Right lobe of liver (tissue), 6 donors: ENCODE results near the gene CYP3A5. TPM values are rescaled to one million over a fixed set of nuclear protein-coding genes. Genes with fewer than 3 reads are reported as not detected.
"Not testable (repeated sequence)": the region's sequence is repeated elsewhere in the genome, so short reads cannot be mapped to it uniquely, and the experiment has no call there.

ENCODE experiments used
- ATAC-seq, 4 donors: fragments of 200-7000 bp; cut with Tn5 transposase; one replicate each; pipeline ENCODE4 v1.9.1; 2020; ENCODE audit warnings: mild to moderate bottlenecking in 4 of 4, moderate library complexity in 4 of 4
- DNase-seq, 3 donors: peaks; one replicate each; pipeline ENCODE4 v3.0.0-alpha.2; 2020
- H3K27ac ChIP-seq, 3 donors: fragments of 200-600 bp; one replicate each; pipeline ENCODE4 v1.8.0; 2022
- H3K27me3 ChIP-seq, 2 donors: fragments of 200-600 bp; one replicate each; pipeline ENCODE4 v1.8.0; 2022
- H3K36me3 ChIP-seq, 4 donors: fragments of 200-600 bp; sonication (generic) in 1 of 4; one replicate each; pipeline versions ENCODE4 v1.5.1 to v1.8.0; 2017 to 2022; ENCODE audit warnings: control low read depth in 1 of 4
- H3K4me1 ChIP-seq, 4 donors: fragments of 200-600 bp; sonication (generic) in 1 of 4; one replicate each; pipeline versions ENCODE4 v1.5.1 to v1.8.0; 2017 to 2022; ENCODE audit warnings: control low read depth in 1 of 4
- H3K4me3 ChIP-seq, 3 donors: fragments of 200-600 bp; one replicate each; pipeline ENCODE4 v1.8.0; 2022
- H3K9me3 ChIP-seq, 4 donors: fragments of 200-600 bp; sonication (generic) in 1 of 4; one replicate each; pipeline versions ENCODE4 v1.5.1 to v1.8.0; 2017 to 2022; ENCODE audit warnings: control low read depth in 1 of 4
- CTCF ChIP-seq, 4 donors: fragments of 200-600 bp in 3 of 4; fragments of 450-650 bp in 1 of 4; IDR thresholded peaks; one replicate each; pipeline versions ENCODE4 v1.5.1 to v1.8.0; 2016 to 2022; ENCODE audit warnings: antibody characterized with exemption in 4 of 4, mild to moderate bottlenecking in 2 of 4
- POLR2A ChIP-seq: fragments of 450-650 bp; IDR thresholded peaks from one replicate; pipeline ENCODE4 v1.6.1; 2017; ENCODE audit warnings: antibody characterized with exemption, mild to moderate bottlenecking
- WGBS: methylation state at CpG from one replicate; pipeline ENCODE4 v1.1.6; 2018; ENCODE audit warnings: low coverage, low lambda C conversion rate; ENCODE audit not compliant: insufficient coverage; ENCODE audit errors: missing lambda C conversion rate; 5-methylcytosine and 5-hydroxymethylcytosine counted together
- intact Hi-C, 2 donors: fragments of 100-400 bp; cut with DNase I; formaldehyde crosslinking; loops; one replicate each; pipeline versions ENCODE4 v1.11.2 to v1.14.1; 2022
- total RNA-seq, 6 experiments: library from RNA; depleted of rRNA in 2 of 6; stranded (reverse); fragments of >200 nt in 2 of 6; fragmentation: NEBNext Ultra II Directional in 3 of 6; extraction: Animal tissue kit (Norgen Biotek cat#: 25700) in 3 of 6; gene quantifications; one replicate each; pipeline versions ENCODE4 v1.1.0 to v1.2.4, GENCODE V29; 2016 to 2023
- donor health status: DM: no; HTN: yes; CAD: no.
- donor health status: DM: no; HTN: no; CAD: no.
- donor health status: DM: no; HTN: no; CAD: no.
- donor health status: DM: no; HTN: yes; CAD: no.
- donor health status: DM: no; HTN: yes; CAD: no.

Gene CYP3A5
- total RNA-seq, 6 experiments from 2014 or later: 307 to 774 (median 646) TPM

GRCh38 chr7:99707096-99707495 is 27.3 kb upstream of the CYP3A5 start:
- Histone ChIP-seq H3K4me3 (no peak overlapping the region), H3K4me1 (no peaks in the 10 kb centered on the region), H3K36me3 (peaks cover 0 to 39% (median 3%) of the 10 kb centered on the region in 4 donors), H3K27me3 (no peaks in the 10 kb centered on the region), H3K27ac (no peak overlapping the region), H3K9me3 (no peaks in the 10 kb centered on the region)
- no peak for ATAC-seq
- TF ChIP-seq POLR2A (no peak), CTCF (IDR thresholded peaks at IDR 0.05) (no peak)
- intact Hi-C loops: no loop called here
- WGBS: 91% methylated on average over 1 of the region's 1 CpG
- DNase-seq: no peak

DNA sequence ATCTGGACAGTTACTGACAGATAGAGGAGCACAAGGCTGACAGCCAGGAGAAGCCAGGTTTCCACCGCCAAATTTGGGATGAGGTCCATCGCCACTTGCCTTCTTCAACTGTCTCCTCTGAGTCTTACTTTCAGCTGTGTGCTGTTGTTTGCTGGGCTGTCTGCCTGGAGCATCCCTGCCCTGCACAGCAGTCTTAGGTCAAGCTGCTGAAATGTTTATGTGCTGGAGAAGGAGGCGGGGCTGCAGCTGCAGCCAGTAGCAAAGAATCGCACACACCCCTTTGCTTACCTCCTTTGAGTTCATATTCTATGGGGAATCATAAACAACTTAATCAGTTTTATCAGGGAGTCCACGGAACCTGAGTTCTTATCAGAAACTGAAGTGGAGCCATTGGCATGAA is 20.1 kb upstream of the CYP3A5 start:
- TF ChIP-seq POLR2A: no peak
- no peak for TF ChIP-seq CTCF (IDR thresholded peaks at IDR 0.05)
- H3K9me3 ChIP-seq: no peaks in the 10 kb centered on the region
- DNase-seq (no peak), ATAC-seq (peak in 3 of 4 donors; percentile 19 to 24 (median 24))
- no peaks in the 10 kb centered on the region for H3K27me3 ChIP-seq
- H3K36me3 ChIP-seq: peaks cover 0 to 4% (median 0%) of the 10 kb centered on the region in 4 donors
- peaks cover 0 to 15% (median 5%) of the 10 kb centered on the region in 4 donors for H3K4me1 ChIP-seq
- intact Hi-C loops: no loop called here
- H3K4me3 ChIP-seq: no peak overlapping the region
- H3K27ac ChIP-seq: no peak overlapping the region
- WGBS: 17% methylated on average over 2 of the region's 5 CpGs

GRCh38 chr7:99698867-99699730 is 19.3 kb upstream of the CYP3A5 start:
- 34% methylated on average over 6 of the region's 6 CpGs for WGBS

DNA sequence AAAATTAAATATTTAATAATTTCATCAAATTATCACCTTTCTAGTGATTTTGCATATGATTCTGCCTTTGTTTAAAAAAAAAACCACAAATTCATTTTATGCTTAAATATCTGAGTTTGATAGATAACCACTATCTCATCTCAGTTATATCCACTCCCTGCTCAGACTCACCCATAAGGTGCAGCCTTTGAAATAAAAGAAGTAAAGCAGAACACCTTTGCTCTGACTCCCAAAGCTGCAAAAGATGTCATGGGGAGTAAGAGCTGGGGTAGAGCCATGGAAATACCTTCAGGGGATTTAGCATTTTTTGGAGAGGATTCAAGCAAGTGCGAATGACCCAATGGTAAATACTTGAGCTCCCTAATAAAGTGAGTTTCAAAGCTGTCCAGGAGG is 15.1 kb upstream of the CYP3A5 start:
- intact Hi-C loops: no loop called here
- Histone ChIP-seq H3K4me1 (peaks cover 0 to 36% (median 15%) of the 10 kb centered on the region in 4 donors), H3K36me3 (no peaks in the 10 kb centered on the region), H3K27ac (peak overlapping the region; percentile 77 to 93 (median 80)), H3K27me3 (no peaks in the 10 kb centered on the region), H3K9me3 (no peaks in the 10 kb centered on the region), H3K4me3 (no peak overlapping the region)
- 30% methylated on average over 1 of the region's 1 CpG for WGBS
- TF ChIP-seq CTCF (IDR thresholded peaks at IDR 0.05): no peak
- TF ChIP-seq POLR2A: no peak
- DNase-seq (no peak), ATAC-seq (peak; percentile 8 to 51 (median 39))

More at GRCh38 chr7:99698867-99699730, 19.3 kb upstream of the CYP3A5 start:
- DNase-seq, H3K9me3 ChIP-seq, H3K36me3 ChIP-seq, intact Hi-C loops, H3K4me3 ChIP-seq, H3K27me3 ChIP-seq: not testable (repeated sequence)
- peak overlapping the region in 1 of 3 donors; percentile 21 for H3K27ac ChIP-seq
- peak in 3 of 4 donors; percentile 42 to 70 (median 50) for ATAC-seq
- peaks cover 0 to 16% (median 7%) of the 10 kb centered on the region in 4 donors for H3K4me1 ChIP-seq
